ELR (cell line): ENCODE data around the gene COX7B2.

ENCODE experiments used
- DNase-seq: peaks from one replicate; pipeline ENCODE4 v3.0.0-alpha.2; 2015; ENCODE audit warnings: low read depth

COX7B2 gene

GRCh38 chr4:46715468-46715867 is 193.6 kb downstream of the COX7B2 start:
- no peak for DNase-seq

- DNase-seq, result no peak
Measured at GRCh38 chr4:46698891-46699290, 210.2 kb downstream of the COX7B2 start.
